Epithelial cell of prostate (primary cell): Measurements from ENCODE around the gene LAMA2.
"Not testable (repeated sequence)": the region's sequence is repeated elsewhere in the genome, so short reads cannot be mapped to it uniquely, and the experiment has no call there.

ENCODE experiments used
- DNase-seq: peaks from one replicate; pipeline ENCODE4 v3.0.0-alpha.2; 2011; ENCODE audit warnings: low read depth, low spot score
- H3K27ac ChIP-seq: fragments of 450-650 bp; 2 replicates; pipeline ENCODE4 v1.5.1; 2017; ENCODE audit warnings: mild to moderate bottlenecking

Gene LAMA2

GRCh38 chr6:129006724-129007514, 124.0 kb downstream of the LAMA2 start:
- no peak overlapping the region for H3K27ac ChIP-seq
- DNase-seq: no peak

- no peak overlapping the region for H3K27ac ChIP-seq
- DNase-seq: no peak
Measured at GRCh38 chr6:129007701-129008373, 124.9 kb downstream of the LAMA2 start.

GRCh38 chr6:129008591-129008990, 125.7 kb downstream of the LAMA2 start:
- H3K27ac ChIP-seq: no peak overlapping the region
- DNase-seq: no peak

GRCh38 chr6:129009851-129010250, 126.9 kb downstream of the LAMA2 start:
- DNase-seq: no peak
- H3K27ac ChIP-seq: no peak overlapping the region

- H3K27ac ChIP-seq: no peak overlapping the region
- DNase-seq: no peak
Measured at GRCh38 chr6:129014302-129014701, 131.4 kb downstream of the LAMA2 start.

GRCh38 chr6:129015721-129016120, 132.8 kb downstream of the LAMA2 start:
- DNase-seq: no peak
- no peak overlapping the region for H3K27ac ChIP-seq

GRCh38 chr6:129016844-129017243, 133.9 kb downstream of the LAMA2 start:
- H3K27ac ChIP-seq: no peak overlapping the region
- no peak for DNase-seq

- H3K27ac ChIP-seq: no peak overlapping the region
- no peak for DNase-seq
Measured at GRCh38 chr6:129022011-129022553, 139.1 kb downstream of the LAMA2 start.

GRCh38 chr6:129026601-129027000, 143.7 kb downstream of the LAMA2 start:
- no peak for DNase-seq
- no peak overlapping the region for H3K27ac ChIP-seq

- H3K27ac ChIP-seq: no peak overlapping the region
- DNase-seq: no peak
Measured at GRCh38 chr6:129029778-129030177, 146.8 kb downstream of the LAMA2 start.

- H3K27ac ChIP-seq: no peak overlapping the region
- no peak for DNase-seq
Measured at GRCh38 chr6:129030215-129030614, 147.3 kb downstream of the LAMA2 start.

GRCh38 chr6:129031051-129031599, 148.2 kb downstream of the LAMA2 start:
- no peak for DNase-seq
- no peak overlapping the region for H3K27ac ChIP-seq

- no peak for DNase-seq
- H3K27ac ChIP-seq: no peak overlapping the region
Measured at GRCh38 chr6:129032602-129033001, 149.7 kb downstream of the LAMA2 start.

- H3K27ac ChIP-seq: no peak overlapping the region
- DNase-seq: no peak
Measured at GRCh38 chr6:129033180-129033579, 150.2 kb downstream of the LAMA2 start.

- H3K27ac ChIP-seq: no peak overlapping the region
- DNase-seq: no peak
Measured at GRCh38 chr6:129033581-129033980, 150.6 kb downstream of the LAMA2 start.

GRCh38 chr6:129041563-129041962, 158.6 kb downstream of the LAMA2 start:
- no peak for DNase-seq
- no peak overlapping the region for H3K27ac ChIP-seq

GRCh38 chr6:129046526-129046925, 163.6 kb downstream of the LAMA2 start:
- DNase-seq: no peak
- H3K27ac ChIP-seq: no peak overlapping the region

GRCh38 chr6:129047834-129048233, 164.9 kb downstream of the LAMA2 start:
- no peak for DNase-seq
- no peak overlapping the region for H3K27ac ChIP-seq

GRCh38 chr6:129050086-129050485, 167.1 kb downstream of the LAMA2 start:
- no peak for DNase-seq
- no peak overlapping the region for H3K27ac ChIP-seq

- not testable (repeated sequence) for DNase-seq, H3K27ac ChIP-seq
Measured at GRCh38 chr6:129053143-129053542, 170.2 kb downstream of the LAMA2 start.

GRCh38 chr6:129055796-129056195, 172.9 kb downstream of the LAMA2 start:
- no peak for DNase-seq

More at GRCh38 chr6:129055796-129056195, 172.9 kb downstream of the LAMA2 start:
- no peak overlapping the region for H3K27ac ChIP-seq
